HG02938 (cell line): ENCODE data around the gene CDIPT.

Source experiments
- ATAC-seq: cut with Tn5 transposase; IDR thresholded peaks from one replicate; pipeline ENCODE4 v1.9.1; 2021; ENCODE audit warnings: mild to moderate bottlenecking, moderate library complexity; ENCODE audit not compliant: unreplicated experiment

CDIPT gene

GRCh38 chr16:29831490-29831889 lies 31.5 kb downstream of the CDIPT start:
- ATAC-seq = no peak

- no peak for ATAC-seq
These were observed 32.3 kb downstream of the CDIPT start for GRCh38 chr16:29830774-29831173.

- no peak for ATAC-seq
These were observed 36.7 kb downstream of the CDIPT start for GRCh38 chr16:29826342-29826695.

DNA sequence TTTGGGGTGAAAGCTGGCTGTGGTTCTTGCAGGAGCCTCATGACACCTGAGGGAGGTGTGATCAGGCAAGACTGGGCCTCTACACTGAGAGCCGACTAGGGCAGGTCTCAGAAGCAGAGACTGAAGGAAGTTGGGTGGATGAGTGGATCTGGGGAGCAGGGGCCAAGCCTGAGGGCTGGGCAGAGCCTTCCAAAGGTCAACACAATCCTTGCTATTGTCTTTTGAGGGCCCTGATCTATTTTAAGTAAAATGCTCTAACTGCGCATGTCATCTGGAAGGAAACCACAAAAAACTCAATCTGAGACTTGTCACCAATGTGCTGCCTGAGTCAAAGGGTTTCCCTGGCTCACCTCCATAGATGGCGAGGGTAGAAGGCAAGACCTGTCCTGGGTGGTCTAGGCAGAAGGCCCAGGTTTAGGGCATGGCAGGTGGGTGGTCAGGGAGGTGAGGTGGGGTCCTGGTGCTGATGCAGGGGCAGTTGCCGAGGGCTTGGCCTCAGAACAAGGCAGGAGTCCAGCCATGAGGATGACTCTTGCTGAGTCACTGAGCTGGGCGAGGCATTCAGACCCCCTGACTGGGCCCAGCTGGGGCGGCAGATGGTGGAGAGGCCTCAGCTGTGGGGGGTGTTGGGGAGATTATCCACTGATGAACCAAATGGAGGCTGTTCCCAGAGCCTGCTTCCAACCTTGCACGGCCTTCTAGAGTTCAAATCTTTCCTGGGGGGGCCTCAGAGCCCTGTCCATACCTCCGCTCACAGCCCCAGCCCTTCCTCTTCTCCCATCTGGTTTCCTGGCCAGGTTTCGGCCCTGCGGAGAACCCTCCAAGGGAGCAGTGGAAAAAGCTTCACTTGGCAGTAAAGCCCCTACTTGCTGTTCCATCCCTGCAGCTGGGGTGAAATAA lies 37.6 kb downstream of the CDIPT start:
- no peak for ATAC-seq

DNA sequence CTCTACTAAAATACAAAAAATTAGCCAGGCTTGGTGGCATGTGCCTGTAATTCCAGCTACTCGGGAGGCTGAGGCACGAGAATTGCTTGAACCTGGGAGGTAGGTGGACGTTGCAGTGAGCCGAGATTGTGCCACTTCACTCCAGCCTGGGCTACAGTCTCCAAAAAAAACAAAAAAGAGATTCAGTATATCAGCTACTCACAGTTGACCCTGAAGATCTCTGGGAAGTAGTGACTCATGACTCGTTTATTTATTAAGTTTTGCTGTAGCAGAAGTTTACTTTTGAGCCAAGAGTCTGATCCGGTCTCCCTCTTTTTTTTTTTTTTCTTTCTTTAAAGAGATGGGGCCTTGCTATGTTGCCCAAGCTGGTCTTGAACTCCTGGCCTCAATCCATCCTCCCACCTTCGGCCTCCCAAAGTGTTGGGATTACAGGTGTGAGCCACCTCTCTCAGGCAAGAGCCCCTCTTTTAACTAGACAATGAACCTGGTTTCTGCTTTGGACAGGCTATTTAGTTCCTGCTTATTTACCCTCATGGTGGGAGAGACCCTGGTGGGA lies 38.4 kb downstream of the CDIPT start:
- no peak for ATAC-seq

GRCh38 chr16:29821643-29822115 lies 41.3 kb downstream of the CDIPT start:
- ATAC-seq = no peak

DNA sequence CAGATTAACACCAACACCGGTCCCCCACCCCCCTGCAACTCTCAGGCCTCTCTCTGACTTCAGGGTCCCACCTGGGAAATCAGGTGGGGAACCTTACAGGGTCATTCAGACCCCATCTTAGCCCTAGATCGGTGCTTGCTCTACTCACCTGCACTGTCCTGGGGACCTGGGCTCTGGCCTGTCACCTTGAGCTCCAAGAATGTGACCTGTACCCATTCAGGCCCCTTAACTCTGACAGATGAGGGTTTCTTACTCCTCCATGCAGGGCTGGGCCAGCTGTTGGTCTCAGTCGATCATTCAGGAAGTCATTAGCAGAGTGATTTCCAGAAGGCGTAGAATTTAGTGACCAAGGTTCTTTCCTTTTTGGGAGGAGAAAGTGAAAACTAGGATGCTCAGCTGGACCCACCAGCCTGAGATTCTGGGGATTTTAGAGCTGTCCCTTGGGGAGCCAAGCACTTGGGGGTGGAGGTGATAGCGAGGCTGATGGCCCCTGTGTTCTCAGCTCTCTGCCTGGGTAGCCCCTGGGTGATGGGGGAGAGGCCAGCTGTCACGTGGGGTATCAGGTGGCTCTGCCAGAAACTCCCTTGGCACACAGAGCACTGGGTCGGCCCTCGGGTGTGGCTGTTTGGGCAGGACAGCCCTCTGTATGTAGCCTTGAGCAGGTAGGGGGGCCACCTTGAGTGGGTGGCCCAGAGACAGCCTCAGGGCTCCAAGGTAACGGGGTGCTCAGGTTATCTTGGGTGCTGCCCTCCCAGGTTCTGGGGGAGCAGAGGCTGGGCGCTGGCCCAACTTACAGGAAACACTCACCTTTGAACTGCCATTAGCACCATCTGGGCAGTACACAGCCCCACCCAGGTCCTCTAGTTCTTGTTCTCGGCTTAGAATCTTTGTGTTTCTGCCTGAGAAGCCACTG lies 42.0 kb downstream of the CDIPT start:
- no peak for ATAC-seq

DNA sequence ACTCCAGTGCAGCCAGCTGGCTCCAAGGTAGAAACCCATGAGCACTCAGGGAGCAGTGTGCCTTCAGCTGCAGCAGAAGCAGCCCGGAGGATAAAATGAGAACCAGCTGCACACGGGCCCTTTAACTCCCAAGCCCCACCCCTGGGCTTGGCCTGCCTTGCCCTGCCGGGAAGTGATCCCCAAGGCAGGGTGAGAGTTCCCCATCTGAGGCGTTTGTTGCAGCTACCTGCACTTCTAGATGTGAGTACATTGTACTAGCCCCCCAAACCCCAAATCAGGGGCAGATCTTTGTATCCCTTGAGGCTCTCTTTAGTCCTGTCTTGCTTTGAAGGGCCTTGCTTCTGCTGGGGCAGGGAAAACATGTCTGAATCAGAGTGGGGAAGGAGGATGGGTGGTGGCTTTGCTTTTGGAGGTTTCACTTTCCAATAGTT lies 42.7 kb downstream of the CDIPT start, which contains the start of gene MVP:
TSS of gene MVP (plus strand) at position 192 of the 431 bp plus-strand sequence. CDS start 10,088 bp downstream, outside the sequence.
- ATAC-seq = no peak

DNA sequence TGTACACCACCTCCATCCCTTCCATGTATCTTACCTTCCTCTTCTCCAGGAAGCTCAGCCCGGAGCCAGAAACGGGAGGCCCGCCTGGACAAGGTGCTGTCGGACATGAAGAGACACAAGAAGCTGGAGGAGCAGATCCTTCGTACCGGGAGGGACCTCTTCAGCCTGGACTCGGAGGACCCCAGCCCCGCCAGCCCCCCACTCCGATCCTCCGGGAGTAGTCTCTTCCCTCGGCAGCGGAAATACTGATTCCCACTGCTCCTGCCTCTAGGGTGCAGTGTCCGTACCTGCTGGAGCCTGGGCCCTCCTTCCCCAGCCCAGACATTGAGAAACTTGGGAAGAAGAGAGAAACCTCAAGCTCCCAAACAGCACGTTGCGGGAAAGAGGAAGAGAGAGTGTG lies 43.5 kb downstream of the CDIPT start:
- ATAC-seq = no peak

DNA sequence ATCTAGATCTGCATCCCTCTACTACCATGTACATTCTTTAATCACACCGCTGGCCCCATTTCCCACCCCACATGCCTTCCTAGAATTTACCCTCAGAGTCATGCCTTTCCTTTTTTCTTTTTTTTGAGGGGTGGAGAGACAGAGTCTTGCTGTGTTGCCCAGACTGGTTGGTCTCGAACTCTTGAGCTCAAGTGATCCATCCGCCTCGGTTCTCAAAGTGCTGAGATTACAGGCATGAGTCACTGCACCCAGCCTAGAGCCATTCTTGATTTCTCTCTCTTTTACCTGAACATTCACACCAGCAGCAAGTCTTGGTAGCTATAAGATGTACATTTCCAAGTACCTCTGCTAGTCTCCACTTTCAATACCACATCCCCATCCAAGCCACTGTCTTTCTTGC lies 44.9 kb downstream of the CDIPT start:
- no peak for ATAC-seq

GRCh38 chr16:29816694-29817441 lies 46.2 kb downstream of the CDIPT start:
- no peak for ATAC-seq

GRCh38 chr16:29815793-29816693 lies 47.0 kb downstream of the CDIPT start, which contains the start of gene PAGR1:
PAGR1 (plus strand) TSS chr16:29816152; CDS start chr16:29816526, 374 bp downstream.
- ATAC-seq = peak; percentile 63

DNA sequence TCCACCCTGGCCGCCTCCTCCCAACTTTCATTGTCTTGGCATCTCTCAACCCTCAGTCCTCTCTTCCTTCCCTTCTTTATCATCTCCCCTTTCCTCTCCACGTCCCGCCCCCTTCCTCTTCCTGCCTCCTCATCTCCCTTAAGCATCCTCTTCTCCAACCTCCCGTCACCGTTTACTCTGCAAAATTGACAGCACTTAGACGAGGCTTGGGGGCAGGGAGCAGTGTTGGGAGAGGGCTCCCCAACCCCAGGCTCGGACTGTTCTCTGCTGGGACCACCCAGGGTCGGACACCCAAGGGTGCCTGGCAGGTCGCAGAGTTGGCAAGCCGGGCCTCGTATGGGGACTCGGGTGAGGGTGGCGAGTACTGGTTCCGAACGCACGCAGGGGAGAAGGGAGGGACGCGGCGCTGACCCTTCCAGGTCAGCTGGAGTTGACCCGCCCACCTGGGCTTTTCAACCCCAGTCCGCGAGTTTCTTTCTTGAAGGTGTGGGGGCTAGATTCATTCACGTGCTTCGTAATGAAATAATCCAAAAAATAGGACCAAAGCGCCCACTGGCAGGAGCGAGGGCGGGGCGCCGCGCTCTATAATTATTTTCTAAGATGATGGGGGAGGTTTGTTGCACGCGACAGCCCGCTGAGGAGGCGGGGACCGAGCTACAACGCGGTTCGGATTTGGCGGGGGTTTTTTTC lies 47.8 kb downstream of the CDIPT start:
- ATAC-seq = no peak

- ATAC-seq = no peak
These were observed 48.4 kb downstream of the CDIPT start for GRCh38 chr16:29814592-29814991.

DNA sequence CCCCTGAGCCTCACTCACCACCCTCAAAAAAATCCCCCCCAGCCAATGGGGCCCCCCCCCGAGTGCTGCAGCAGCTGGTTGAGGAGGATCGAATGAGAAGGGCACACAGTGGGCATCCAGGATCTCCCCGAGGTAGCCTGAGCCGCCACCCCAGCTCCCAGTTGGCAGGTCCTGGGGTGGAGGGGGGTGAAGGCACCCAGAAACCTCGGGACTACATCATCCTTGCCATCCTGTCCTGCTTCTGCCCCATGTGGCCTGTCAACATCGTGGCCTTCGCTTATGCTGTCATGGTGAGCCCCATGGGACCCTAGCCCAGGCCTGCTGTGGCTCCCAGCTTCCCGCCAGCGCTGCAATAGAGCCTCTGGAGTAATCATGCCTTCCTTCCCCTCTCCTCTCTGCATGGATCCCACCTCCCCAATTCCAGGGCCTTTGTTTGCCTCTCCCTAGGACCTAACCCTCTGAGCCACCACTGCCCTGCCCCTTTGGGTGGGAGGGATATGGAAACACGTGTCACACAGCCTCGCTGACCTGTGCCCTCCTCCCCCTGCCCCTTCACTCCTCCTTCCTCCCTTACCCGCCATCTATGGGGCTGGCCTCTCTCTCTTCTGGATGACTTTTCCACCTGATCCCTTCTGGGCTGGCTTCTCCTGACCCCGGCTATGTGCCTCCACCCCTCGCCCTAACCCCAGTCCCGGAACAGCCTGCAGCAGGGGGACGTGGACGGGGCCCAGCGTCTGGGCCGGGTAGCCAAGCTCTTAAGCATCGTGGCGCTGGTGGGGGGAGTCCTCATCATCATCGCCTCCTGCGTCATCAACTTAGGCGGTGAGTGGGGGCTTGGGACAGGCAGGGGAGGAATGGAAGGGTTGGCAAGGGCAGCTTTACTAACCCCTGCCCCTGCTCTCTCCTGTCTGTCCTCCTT lies 49.1 kb downstream of the CDIPT start:
- ATAC-seq = no peak

GRCh38 chr16:29812754-29813643 lies 50.0 kb downstream of the CDIPT start:
- no peak for ATAC-seq
